ENCODE data around the gene DSC2. TPM values are rescaled to one million over a fixed set of nuclear protein-coding genes. Genes with fewer than 3 reads are reported as not detected.

Gene DSC2
- 0.93 to 1.8 TPM (median 1.3 TPM) in 5 replicates for total RNA-seq (2022; extraction: Qiagen RNA extraction; ENCODE audit: low read depth)

DNA sequence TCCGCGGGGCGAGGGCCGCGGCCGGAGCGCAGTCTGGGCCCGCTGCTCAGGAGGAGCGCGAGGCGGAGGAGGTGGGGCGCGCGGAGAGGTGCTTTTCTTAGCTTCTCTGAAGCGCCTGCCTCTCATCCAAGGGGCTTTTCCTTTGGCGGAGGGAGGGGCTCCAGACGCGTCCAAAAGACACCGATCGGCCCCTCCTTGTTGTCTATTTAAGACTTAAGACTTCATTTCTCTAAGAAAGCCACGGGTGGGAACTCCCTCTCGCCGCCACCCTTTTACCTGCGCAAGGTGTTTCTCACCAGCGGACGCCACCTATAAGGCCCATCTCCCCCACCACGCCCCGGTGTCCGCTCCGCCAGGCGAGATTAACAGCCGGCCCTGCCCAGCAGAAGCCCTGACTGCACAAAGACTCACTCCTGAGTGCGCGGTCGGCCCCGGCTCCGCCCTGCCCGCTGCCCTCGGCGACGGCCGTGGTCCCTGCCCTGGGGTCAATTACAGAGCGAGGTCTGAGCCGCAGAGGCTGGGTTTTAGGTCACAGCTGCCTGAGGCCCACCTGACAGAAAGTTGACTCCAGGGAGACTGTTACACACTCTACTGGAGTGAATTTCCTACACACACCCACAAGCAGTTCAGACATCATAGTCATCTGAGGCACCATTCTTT lies at the start of gene DSC2:
TSS of gene DSC2 (minus strand) at position 397 of the 660 bp plus-strand sequence. CDS start 450 bp downstream, outside the sequence.

DNA sequence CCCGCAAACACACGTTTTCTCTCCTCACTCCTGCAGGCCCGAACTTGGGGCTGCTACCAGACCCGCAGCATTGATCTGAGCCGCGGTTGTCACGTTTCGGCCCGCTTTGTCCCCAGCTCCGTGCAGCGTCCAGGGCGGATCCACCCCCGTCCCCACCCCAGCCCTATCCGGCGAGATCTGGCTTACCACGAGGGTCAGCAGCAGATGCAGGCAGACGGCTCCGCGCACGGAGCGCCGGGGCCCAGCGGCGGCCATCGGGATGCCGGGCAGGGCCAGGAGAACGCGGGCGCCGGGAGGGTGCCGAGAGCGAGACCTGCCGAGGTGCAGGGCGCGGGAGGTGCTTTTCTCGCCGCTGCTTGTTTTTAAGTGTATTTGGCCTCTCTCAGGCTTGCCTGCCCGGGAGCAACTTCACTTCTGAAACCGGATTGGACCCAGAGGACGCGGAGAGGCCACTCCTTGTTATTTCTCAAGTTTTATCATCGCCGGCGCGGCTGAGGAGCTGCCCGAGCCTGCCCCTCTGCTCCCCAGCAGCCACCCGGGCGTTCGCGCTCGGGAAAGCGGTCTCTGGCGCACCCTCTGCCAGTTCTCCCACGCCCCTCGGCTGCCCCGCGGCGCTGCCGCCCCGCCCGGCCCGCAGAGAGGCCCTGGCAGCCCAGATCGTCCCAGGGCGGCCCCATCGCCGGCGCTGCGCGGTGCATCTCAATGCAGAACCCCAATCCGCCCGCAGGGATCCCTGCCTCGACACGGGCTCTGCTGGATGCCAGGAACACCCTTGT lies 59.6 kb downstream of the DSC2 start, which contains the start of gene DSC3:
TSS of gene DSC3 (minus strand) at position 337 of the 776 bp plus-strand sequence. CDS start at position 255, 82 bp downstream.

Other genes starting within 250 kb of the DSC2 start
- 1.6 to 2.8 TPM (median 1.9 TPM) in 5 replicates for gene DSC3, start 59.7 kb downstream of the DSC2 start, total RNA-seq (2022; extraction: Qiagen RNA extraction; ENCODE audit: low read depth)
- gene DSC1, start 60.4 kb upstream of the DSC2 start, total RNA-seq (2022; extraction: Qiagen RNA extraction; ENCODE audit: low read depth) = not detected in 5 replicates
- gene DSG1, start 215.7 kb upstream of the DSC2 start, total RNA-seq (2022; extraction: Qiagen RNA extraction; ENCODE audit: low read depth) = not detected in 5 replicates

All from A549 treated with RU486 at 1 μM for 4 hours (cell line).